ENCODE results near the gene INPP5D. TPM values are rescaled to one million over a fixed set of nuclear protein-coding genes. Genes with fewer than 3 reads are reported as not detected.
"Not testable (repeated sequence)": the region's sequence is repeated elsewhere in the genome, so short reads cannot be mapped to it uniquely, and the experiment has no call there.

The INPP5D gene
- total and polyA plus RNA-seq, 3 experiments from 2014 or later, result 49.3 to 146 (median 51.0) TPM

- Histone ChIP-seq H3K4me3 (ENCODE audit: low read length) (no peak overlapping the region), H3K4me1 (ENCODE audit: insufficient read depth, low read length) (no peaks in the 10 kb centered on the region), H3K36me3 (ENCODE audit: insufficient read depth, low read length) (no peaks in the 10 kb centered on the region), H3K27ac (ENCODE audit: low read depth, low read length) (no peak overlapping the region), H3K27me3 (ENCODE audit: insufficient read depth, low read length, poor library complexity, severe bottlenecking) (no peaks in the 10 kb centered on the region), H3K9me3 (ENCODE audit: low read length) (no peaks in the 10 kb centered on the region)
- CTCF ChIA-PET, result no interaction called here
- DNase-seq, result no peak
- no peak overlapping the region for H3K27ac Mint-ChIP-seq
- H3K9me3 Mint-ChIP-seq, result peaks cover 0 to 5% (median 2%) of the 10 kb centered on the region in 5 donors
- peak overlapping the region in 1 of 7 donors; percentile 21 for H3K4me3 Mint-ChIP-seq
- H3K4me1 Mint-ChIP-seq, result no peaks in the 10 kb centered on the region
- peaks cover 0 to 9% (median 0%) of the 10 kb centered on the region in 3 donors for H3K36me3 Mint-ChIP-seq
- peaks cover 0 to 6% of the 10 kb centered on the region in 2 donors for H3K27me3 Mint-ChIP-seq
- POLR2A ChIA-PET, result no interaction called here
Observed at GRCh38 chr2:233015019-233015645, 45.0 kb upstream of the INPP5D start.

- H3K27me3 ChIP-seq (ENCODE audit: insufficient read depth, low read length, poor library complexity, severe bottlenecking), result no peaks in the 10 kb centered on the region
- Mint-ChIP-seq H3K36me3 (peaks cover 0 to 9% (median 0%) of the 10 kb centered on the region in 3 donors), H3K27me3 (peaks cover 2 to 3% of the 10 kb centered on the region in 2 donors), H3K9me3 (peaks cover 0 to 5% (median 2%) of the 10 kb centered on the region in 5 donors), H3K4me3 (no peak overlapping the region), H3K27ac (no peak overlapping the region), H3K4me1 (no peaks in the 10 kb centered on the region)
- no peaks in the 10 kb centered on the region for H3K9me3 ChIP-seq (ENCODE audit: low read length)
- DNase-seq, result no peak
- H3K27ac ChIP-seq (ENCODE audit: low read depth, low read length), result no peak overlapping the region
- ChIA-PET CTCF (no interaction called here), POLR2A (no interaction called here)
- H3K36me3 ChIP-seq (ENCODE audit: insufficient read depth, low read length), result no peaks in the 10 kb centered on the region
- no peaks in the 10 kb centered on the region for H3K4me1 ChIP-seq (ENCODE audit: insufficient read depth, low read length)
- no peak overlapping the region for H3K4me3 ChIP-seq (ENCODE audit: low read length)
Observed at GRCh38 chr2:233017947-233018346, 42.2 kb upstream of the INPP5D start.

GRCh38 chr2:233019610-233020009, 40.5 kb upstream of the INPP5D start:
- H3K27me3 Mint-ChIP-seq; H3K4me3 Mint-ChIP-seq; CTCF ChIA-PET; H3K36me3 ChIP-seq (ENCODE audit: insufficient read depth, low read length); POLR2A ChIA-PET; H3K27ac ChIP-seq (ENCODE audit: low read depth, low read length); H3K9me3 Mint-ChIP-seq; H3K4me3 ChIP-seq (ENCODE audit: low read length); DNase-seq; H3K4me1 Mint-ChIP-seq; H3K27me3 ChIP-seq (ENCODE audit: insufficient read depth, low read length, poor library complexity, severe bottlenecking); H3K27ac Mint-ChIP-seq; H3K4me1 ChIP-seq (ENCODE audit: insufficient read depth, low read length); H3K9me3 ChIP-seq (ENCODE audit: low read length); H3K36me3 Mint-ChIP-seq: not testable (repeated sequence)

- Histone ChIP-seq H3K36me3 (ENCODE audit: insufficient read depth, low read length) (no peaks in the 10 kb centered on the region), H3K9me3 (ENCODE audit: low read length) (no peaks in the 10 kb centered on the region), H3K27me3 (ENCODE audit: insufficient read depth, low read length, poor library complexity, severe bottlenecking) (no peaks in the 10 kb centered on the region), H3K27ac (ENCODE audit: low read depth, low read length) (no peak overlapping the region), H3K4me1 (ENCODE audit: insufficient read depth, low read length) (no peaks in the 10 kb centered on the region), H3K4me3 (ENCODE audit: low read length) (no peak overlapping the region)
- no peak overlapping the region for H3K27ac Mint-ChIP-seq
- H3K4me3 Mint-ChIP-seq, result no peak overlapping the region
- peaks cover 0 to 6% (median 0%) of the 10 kb centered on the region in 3 donors for H3K36me3 Mint-ChIP-seq
- ChIA-PET POLR2A (no interaction called here), CTCF (no interaction called here)
- H3K27me3 Mint-ChIP-seq, result peaks cover under 1 to 4% of the 10 kb centered on the region in 2 donors
- H3K9me3 Mint-ChIP-seq, result peaks cover 0 to 3% (median under 1%) of the 10 kb centered on the region in 5 donors
- H3K4me1 Mint-ChIP-seq, result no peaks in the 10 kb centered on the region
- DNase-seq, result no peak
Observed at GRCh38 chr2:233020454-233020853, 39.7 kb upstream of the INPP5D start.

GRCh38 chr2:233021771-233022170, 38.4 kb upstream of the INPP5D start:
- Histone ChIP-seq H3K9me3 (ENCODE audit: low read length) (no peaks in the 10 kb centered on the region), H3K27me3 (ENCODE audit: insufficient read depth, low read length, poor library complexity, severe bottlenecking) (no peaks in the 10 kb centered on the region), H3K36me3 (ENCODE audit: insufficient read depth, low read length) (no peaks in the 10 kb centered on the region), H3K4me3 (ENCODE audit: low read length) (no peak overlapping the region), H3K4me1 (ENCODE audit: insufficient read depth, low read length) (no peaks in the 10 kb centered on the region), H3K27ac (ENCODE audit: low read depth, low read length) (no peak overlapping the region)
- CTCF ChIA-PET, result no interaction called here
- POLR2A ChIA-PET, result interaction anchor here (0.5 kb wide), 1 partner anchor 335 kb away, joined by 3 read pairs; no protein-coding TSS in a partner anchor
- H3K36me3 Mint-ChIP-seq, result peaks cover 0 to 5% (median 0%) of the 10 kb centered on the region in 3 donors
- peaks cover 0 to 4% of the 10 kb centered on the region in 2 donors for H3K27me3 Mint-ChIP-seq
- DNase-seq, result peak in 1 of 5 donors; percentile 34
- no peak overlapping the region for H3K4me3 Mint-ChIP-seq
- peaks cover 0 to 3% (median 0%) of the 10 kb centered on the region in 5 donors for H3K9me3 Mint-ChIP-seq
- no peaks in the 10 kb centered on the region for H3K4me1 Mint-ChIP-seq
- H3K27ac Mint-ChIP-seq, result peak overlapping the region in 1 of 8 donors; percentile 38

GRCh38 chr2:233022561-233022960, 37.6 kb upstream of the INPP5D start:
- Mint-ChIP-seq H3K4me1 (no peaks in the 10 kb centered on the region), H3K9me3 (peaks cover 0 to 1% (median 0%) of the 10 kb centered on the region in 5 donors), H3K27me3 (peaks cover 0 to 4% of the 10 kb centered on the region in 2 donors), H3K36me3 (peaks cover 0 to under 1% (median 0%) of the 10 kb centered on the region in 3 donors), H3K27ac (no peak overlapping the region), H3K4me3 (no peak overlapping the region)
- H3K4me1 ChIP-seq (ENCODE audit: insufficient read depth, low read length), result no peaks in the 10 kb centered on the region
- ChIA-PET POLR2A (no interaction called here), CTCF (no interaction called here)
- no peak for DNase-seq
- no peaks in the 10 kb centered on the region for H3K27me3 ChIP-seq (ENCODE audit: insufficient read depth, low read length, poor library complexity, severe bottlenecking)
- H3K9me3 ChIP-seq (ENCODE audit: low read length), result no peaks in the 10 kb centered on the region
- no peaks in the 10 kb centered on the region for H3K36me3 ChIP-seq (ENCODE audit: insufficient read depth, low read length)
- H3K27ac ChIP-seq (ENCODE audit: low read depth, low read length), result no peak overlapping the region
- no peak overlapping the region for H3K4me3 ChIP-seq (ENCODE audit: low read length)

- no peaks in the 10 kb centered on the region for H3K9me3 ChIP-seq (ENCODE audit: low read length)
- no peak overlapping the region for H3K27ac ChIP-seq (ENCODE audit: low read depth, low read length)
- Mint-ChIP-seq H3K27me3 (peaks cover 0 to 6% of the 10 kb centered on the region in 2 donors), H3K27ac (no peak overlapping the region), H3K9me3 (no peaks in the 10 kb centered on the region), H3K4me1 (no peaks in the 10 kb centered on the region), H3K36me3 (no peaks in the 10 kb centered on the region), H3K4me3 (no peak overlapping the region)
- H3K27me3 ChIP-seq (ENCODE audit: insufficient read depth, low read length, poor library complexity, severe bottlenecking), result no peaks in the 10 kb centered on the region
- no peaks in the 10 kb centered on the region for H3K4me1 ChIP-seq (ENCODE audit: insufficient read depth, low read length)
- no peak for DNase-seq
- ChIA-PET CTCF (no interaction called here), POLR2A (no interaction called here)
- no peak overlapping the region for H3K4me3 ChIP-seq (ENCODE audit: low read length)
- H3K36me3 ChIP-seq (ENCODE audit: insufficient read depth, low read length), result no peaks in the 10 kb centered on the region
Observed at GRCh38 chr2:233023007-233023760, 37.0 kb upstream of the INPP5D start.

- no peaks in the 10 kb centered on the region for H3K9me3 ChIP-seq (ENCODE audit: low read length)
- CTCF ChIA-PET, result no interaction called here
- POLR2A ChIA-PET, result no interaction called here
- Mint-ChIP-seq H3K4me1 (no peaks in the 10 kb centered on the region), H3K36me3 (no peaks in the 10 kb centered on the region), H3K27me3 (peaks cover 0 to 6% of the 10 kb centered on the region in 2 donors), H3K27ac (no peak overlapping the region), H3K9me3 (no peaks in the 10 kb centered on the region), H3K4me3 (no peak overlapping the region)
- DNase-seq, result no peak
- no peaks in the 10 kb centered on the region for H3K36me3 ChIP-seq (ENCODE audit: insufficient read depth, low read length)
- H3K4me1 ChIP-seq (ENCODE audit: insufficient read depth, low read length), result no peaks in the 10 kb centered on the region
- no peaks in the 10 kb centered on the region for H3K27me3 ChIP-seq (ENCODE audit: insufficient read depth, low read length, poor library complexity, severe bottlenecking)
- no peak overlapping the region for H3K4me3 ChIP-seq (ENCODE audit: low read length)
- H3K27ac ChIP-seq (ENCODE audit: low read depth, low read length), result no peak overlapping the region
Observed at GRCh38 chr2:233023761-233024410, 36.3 kb upstream of the INPP5D start.
